Left renal cortex interstitium (tissue), 4 donors: ENCODE results near the gene PNCK. TPM values are rescaled to one million over a fixed set of nuclear protein-coding genes. Genes with fewer than 3 reads are reported as not detected.
"Not testable (repeated sequence)": the region's sequence is repeated elsewhere in the genome, so short reads cannot be mapped to it uniquely, and the experiment has no call there.

Experiments used
- DNase-seq, 4 donors: peaks; one replicate each; pipeline ENCODE4 v3.0.0-alpha.2; 2013; ENCODE audit warnings: low read depth in 4 of 4, low spot score in 2 of 4, missing footprints in 1 of 4
- polyA plus RNA-seq, 4 donors: library from polyadenylated mRNA; unstranded; fragments of 120-200 nt; gene quantifications; one replicate each; pipeline ENCODE4 v1.2.1, GENCODE V29; 2013; ENCODE audit not compliant: insufficient read length in 4 of 4

PNCK gene
- polyA plus RNA-seq, 4 donors = 6.5 to 13.3 (median 8.9) TPM

- DNase-seq = not testable (repeated sequence)
Observed at GRCh38 chrX:153699784-153700371, 26.3 kb upstream of the PNCK start.

GRCh38 chrX:153699210-153699783, 25.7 kb upstream of the PNCK start:
- not testable (repeated sequence) for DNase-seq

DNA sequence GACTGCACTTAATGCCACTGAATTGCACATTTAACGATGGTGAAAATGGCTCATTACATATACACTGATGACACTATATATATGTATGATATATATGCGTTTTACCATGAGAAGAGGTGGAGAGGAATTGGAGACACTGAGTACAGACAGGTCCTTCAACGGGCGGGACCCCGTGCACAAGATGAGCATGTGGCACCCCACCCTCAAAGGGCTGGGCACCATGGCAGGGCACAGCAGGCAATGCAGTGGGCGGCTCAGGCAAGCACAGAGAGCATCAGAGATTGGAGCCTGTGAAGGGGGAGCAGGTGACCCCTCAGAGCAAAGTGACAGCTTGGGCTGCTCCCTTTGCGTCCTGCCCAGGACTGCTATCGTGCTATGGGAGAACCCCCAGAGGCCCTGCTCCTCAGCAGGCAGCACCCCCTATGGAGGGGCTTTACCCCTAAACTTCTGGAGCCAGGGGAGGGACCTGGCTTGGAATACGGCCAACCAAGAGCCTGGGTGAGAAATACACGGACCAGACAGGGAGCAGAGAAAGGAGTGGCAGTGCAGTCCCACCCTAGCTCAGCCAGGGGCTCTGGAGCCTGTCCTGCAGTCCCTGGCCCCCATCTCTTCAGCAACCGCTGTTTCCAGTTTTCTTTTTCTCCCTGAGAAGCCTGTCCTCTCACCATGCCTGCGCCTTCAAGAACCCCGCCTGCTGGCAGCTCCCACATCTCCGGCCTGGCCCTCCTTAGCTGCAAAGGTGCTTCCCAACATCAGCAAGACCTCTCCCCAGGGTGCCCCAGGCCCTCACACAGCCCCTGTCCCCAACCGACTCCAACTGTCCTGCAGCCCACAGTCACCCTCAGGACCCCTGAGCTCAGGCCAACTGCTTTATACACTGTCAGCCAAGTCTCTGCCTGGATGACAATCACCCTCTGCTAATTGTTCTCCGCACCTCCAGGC, 24.6 kb upstream of the PNCK start:
- no peak for DNase-seq

GRCh38 chrX:153696986-153697722, 23.5 kb upstream of the PNCK start:
- DNase-seq = not testable (repeated sequence)

- not testable (repeated sequence) for DNase-seq
Observed at GRCh38 chrX:153696538-153696937, 22.9 kb upstream of the PNCK start.

DNA sequence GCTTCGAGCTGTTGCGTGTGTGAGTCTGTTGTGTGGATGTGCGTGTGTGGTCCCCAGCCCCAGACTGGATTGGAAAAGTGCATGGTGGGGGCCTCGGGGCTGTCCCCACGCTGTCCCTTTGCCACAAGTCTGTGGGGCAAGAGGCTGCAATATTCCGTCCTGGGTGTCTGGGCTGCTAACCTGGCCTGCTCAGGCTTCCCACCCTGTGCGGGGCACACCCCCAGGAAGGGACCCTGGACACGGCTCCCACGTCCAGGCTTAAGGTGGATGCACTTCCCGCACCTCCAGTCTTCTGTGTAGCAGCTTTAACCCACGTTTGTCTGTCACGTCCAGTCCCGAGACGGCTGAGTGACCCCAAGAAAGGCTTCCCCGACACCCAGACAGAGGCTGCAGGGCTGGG, 22.5 kb upstream of the PNCK start:
- DNase-seq = no peak

DNA sequence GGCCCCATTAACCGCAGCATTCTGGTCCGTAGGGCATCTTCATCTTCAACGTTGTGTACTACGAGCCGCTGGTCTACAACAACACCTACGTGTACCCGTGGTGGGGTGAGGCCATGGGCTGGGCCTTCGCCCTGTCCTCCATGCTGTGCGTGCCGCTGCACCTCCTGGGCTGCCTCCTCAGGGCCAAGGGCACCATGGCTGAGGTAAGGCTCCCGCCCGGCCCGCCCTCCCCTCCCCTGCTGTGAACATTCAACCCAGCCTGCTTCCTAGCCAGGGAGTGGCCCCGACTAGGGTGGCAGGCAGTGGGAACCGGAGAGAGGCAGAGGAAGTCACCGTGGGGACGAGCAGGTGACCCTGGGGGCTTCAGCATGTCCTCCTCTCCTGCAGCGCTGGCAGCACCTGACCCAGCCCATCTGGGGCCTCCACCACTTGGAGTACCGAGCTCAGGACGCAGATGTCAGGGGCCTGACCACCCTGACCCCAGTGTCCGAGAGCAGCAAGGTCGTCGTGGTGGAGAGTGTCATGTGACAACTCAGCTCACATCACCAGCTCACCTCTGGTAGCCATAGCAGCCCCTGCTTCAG, 21.2 kb upstream of the PNCK start:
- DNase-seq = no peak

GRCh38 chrX:153694256-153694655, 20.6 kb upstream of the PNCK start:
- DNase-seq = not testable (repeated sequence)

DNA sequence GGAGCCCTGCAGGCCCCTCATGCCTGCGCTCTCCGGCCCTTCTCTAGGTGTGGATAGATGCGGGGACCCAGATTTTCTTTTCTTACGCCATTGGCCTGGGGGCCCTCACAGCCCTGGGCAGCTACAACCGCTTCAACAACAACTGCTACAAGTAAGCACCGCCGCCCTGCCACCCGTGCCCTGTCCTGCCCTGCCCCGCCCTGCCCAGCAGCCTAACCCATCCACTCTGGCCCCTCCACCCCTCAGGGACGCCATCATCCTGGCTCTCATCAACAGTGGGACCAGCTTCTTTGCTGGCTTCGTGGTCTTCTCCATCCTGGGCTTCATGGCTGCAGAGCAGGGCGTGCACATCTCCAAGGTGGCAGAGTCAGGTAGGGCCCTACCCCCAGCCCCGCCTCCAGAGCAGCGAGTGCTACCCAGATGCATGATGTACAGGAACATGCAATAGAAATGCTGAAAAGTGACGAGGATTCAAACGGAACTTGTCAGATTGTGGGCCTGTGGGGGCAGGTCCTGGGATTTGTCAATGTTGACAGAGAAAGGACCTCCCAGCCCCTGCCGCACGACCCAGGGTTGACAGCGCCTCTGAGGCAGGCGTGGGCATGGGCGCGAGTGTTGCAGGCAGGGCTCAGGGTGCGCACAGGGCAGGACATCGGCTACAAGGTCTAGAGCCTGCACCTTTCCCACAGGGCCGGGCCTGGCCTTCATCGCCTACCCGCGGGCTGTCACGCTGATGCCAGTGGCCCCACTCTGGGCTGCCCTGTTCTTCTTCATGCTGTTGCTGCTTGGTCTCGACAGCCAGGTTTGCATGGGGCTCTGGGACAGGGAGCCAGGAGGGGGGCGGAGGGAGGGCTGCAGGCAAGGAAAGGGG, 19.8 kb upstream of the PNCK start:
- DNase-seq = no peak

DNA sequence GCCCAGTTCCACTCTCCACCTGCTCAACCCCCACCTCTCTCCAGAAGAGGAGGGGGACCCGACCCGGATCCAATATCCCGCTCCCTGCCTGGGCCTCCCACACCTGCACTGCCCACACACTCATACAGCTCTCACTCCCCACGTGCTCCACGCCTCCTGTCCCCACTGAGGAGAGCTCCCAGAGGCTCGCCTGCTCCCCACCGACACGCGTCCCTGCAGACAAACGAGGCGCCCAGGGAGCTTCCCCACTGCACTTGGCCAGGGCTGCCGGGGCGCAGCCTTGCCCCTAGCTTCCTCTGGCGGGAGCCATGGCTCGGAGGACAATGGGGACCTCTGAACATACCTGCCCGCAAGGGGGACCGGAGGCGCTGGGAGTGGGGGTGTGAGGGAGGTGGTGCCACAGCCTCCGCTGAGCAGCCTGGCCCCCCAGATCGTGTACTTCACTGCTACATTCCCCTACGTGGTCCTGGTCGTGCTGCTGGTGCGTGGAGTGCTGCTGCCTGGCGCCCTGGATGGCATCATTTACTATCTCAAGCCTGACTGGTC, 19.1 kb upstream of the PNCK start:
- no peak for DNase-seq

GRCh38 chrX:153692003-153692402, 18.4 kb upstream of the PNCK start:
- DNase-seq = no peak

DNA sequence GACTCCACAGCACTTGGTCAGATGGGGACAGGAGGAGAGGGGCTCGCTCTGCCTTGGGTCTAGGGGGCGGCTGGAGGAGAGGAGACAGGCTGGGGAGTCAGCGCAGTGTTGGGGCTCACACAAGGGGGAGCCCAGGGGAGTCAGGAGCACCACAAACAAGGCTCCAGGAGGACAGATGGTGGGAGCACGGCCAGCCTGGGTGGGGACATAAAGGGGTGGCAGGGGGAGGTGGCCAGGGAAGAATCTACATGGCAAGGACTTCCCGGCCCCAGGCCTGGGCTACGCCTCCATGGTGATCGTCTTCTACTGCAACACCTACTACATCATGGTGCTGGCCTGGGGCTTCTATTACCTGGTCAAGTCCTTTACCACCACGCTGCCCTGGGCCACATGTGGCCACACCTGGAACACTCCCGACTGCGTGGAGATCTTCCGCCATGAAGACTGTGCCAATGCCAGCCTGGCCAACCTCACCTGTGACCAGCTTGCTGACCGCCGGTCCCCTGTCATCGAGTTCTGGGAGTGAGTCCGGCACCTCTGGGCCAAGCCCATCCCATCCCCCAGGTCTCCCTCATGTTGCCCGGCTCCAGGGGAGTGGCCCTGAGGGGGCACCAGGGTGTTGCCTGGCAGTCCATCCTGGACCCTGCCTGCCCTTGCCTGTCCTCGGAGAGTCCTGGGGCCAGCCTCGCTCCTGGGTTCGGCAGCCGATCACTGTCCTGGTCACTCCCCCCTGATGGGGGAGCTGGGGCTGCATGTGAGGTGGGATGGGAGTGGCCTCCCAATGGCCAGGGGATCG, 17.6 kb upstream of the PNCK start:
- DNase-seq = not testable (repeated sequence)

DNA sequence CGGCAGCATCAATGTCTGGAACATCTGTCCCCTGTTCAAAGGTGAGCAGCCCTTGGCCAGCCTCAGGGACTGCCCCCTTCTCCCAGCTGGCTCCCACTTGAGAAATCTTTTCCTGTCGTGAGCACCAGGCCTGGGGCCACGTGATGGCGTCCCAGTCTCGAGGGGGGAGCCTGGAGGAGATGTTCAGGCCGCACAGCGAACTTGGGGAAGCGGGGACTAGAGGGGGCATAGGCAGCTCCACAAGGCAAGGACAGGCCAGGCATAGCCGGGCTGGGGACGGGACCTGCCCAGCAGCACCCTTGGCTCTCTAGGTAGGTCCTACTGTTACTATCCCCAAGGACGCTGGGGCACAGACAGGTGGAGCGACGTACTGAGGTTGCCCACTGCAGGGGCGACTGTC, 16.9 kb upstream of the PNCK start:
- no peak for DNase-seq

DNA sequence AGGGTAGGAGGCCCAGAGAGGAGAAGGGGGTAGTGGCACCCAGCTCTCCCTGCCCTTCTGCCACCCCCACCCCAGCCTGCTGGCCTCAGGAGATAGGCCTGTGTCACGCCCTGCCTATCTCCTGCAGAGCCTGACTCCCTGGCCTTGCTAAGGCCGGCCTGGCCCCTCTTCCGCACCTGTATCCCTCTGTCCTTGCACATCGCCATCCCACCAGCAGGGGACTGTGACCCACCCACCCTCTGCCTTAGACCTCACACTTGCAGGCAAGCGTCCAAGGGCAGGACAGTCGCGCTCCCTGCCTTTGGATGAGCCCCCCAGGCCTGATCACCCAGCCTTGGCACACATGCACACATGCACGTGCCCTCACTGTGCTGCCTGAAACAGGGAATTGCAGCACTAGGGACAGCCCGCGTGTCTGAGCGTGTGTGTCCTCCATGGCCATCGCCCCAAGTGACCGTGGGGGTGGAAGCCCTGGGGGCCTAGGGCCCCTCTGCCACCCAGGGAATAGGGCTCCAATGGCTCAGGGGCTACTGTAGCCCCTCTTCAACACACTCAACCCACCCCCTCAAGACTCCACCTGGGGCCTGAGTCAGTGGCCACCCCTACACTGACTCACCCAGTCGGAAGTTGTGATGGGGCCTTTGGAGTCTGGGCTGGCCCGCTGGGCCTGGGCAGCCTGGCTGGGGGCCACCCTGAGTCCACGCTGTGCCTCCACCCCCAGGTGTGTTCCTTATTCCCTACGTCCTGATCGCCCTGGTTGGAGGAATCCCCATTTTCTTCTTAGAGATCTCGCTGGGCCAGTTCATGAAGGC, 16.2 kb upstream of the PNCK start:
- DNase-seq = no peak

- DNase-seq = no peak
Observed at GRCh38 chrX:153688911-153689590, 15.4 kb upstream of the PNCK start.

DNA sequence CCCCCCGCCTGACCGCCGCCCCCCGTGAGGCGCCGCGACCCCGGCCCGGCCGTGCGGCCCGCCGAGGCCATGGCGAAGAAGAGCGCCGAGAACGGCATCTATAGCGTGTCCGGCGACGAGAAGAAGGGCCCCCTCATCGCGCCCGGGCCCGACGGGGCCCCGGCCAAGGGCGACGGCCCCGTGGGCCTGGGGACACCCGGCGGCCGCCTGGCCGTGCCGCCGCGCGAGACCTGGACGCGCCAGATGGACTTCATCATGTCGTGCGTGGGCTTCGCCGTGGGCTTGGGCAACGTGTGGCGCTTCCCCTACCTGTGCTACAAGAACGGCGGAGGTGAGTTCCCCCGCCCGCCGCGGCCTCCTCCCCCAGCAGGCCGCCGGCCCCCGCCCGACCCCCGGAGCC, 14.9 kb upstream of the PNCK start:
- no peak for DNase-seq

GRCh38 chrX:153688071-153688470, 14.5 kb upstream of the PNCK start:
- DNase-seq = no peak
